Loucy (cell line): Measurements from ENCODE around the gene ABCC8.

Source experiments
- H2AFZ ChIP-seq: fragments of 200-600 bp; sonication (generic); 2 replicates; pipeline ENCODE4 v1.6.0; 2016; ENCODE audit warnings: antibody characterized with exemption, mild to moderate bottlenecking, low read length, moderate library complexity
- H3F3A ChIP-seq: fragments of 200-600 bp; 2 replicates; pipeline ENCODE4 v1.6.0; 2016; ENCODE audit warnings: antibody characterized with exemption, low read depth, mild to moderate bottlenecking
- H3K27me3 ChIP-seq: fragments of 200-600 bp; sonication (generic); 2 replicates; pipeline ENCODE4 v1.6.1; 2014; ENCODE audit warnings: low read length, mild to moderate bottlenecking; ENCODE audit not compliant: insufficient read depth, poor library complexity, severe bottlenecking
- H3K36me3 ChIP-seq: fragments of 200-600 bp; sonication (generic); 2 replicates; pipeline ENCODE4 v1.6.1; 2016; ENCODE audit warnings: low read length; ENCODE audit not compliant: insufficient read depth
- H3K4me1 ChIP-seq: fragments of 200-600 bp; sonication (generic); 2 replicates; pipeline ENCODE4 v1.5.1; 2014; ENCODE audit warnings: low read length, mild to moderate bottlenecking; ENCODE audit not compliant: insufficient read depth, poor library complexity, severe bottlenecking
- H3K4me2 ChIP-seq: fragments of 200-600 bp; sonication (generic); 2 replicates; pipeline ENCODE4 v1.6.0; 2014; ENCODE audit warnings: antibody characterized with exemption, low read length, low read depth, mild to moderate bottlenecking; ENCODE audit not compliant: poor library complexity, severe bottlenecking
- H3K4me3 ChIP-seq: fragments of 200-600 bp; sonication (generic); 2 replicates; pipeline ENCODE4 v1.5.1; 2014; ENCODE audit warnings: low read length, mild to moderate bottlenecking, mixed read lengths; ENCODE audit not compliant: poor library complexity, severe bottlenecking
- H3K79me2 ChIP-seq: fragments of 200-600 bp; sonication (generic); 2 replicates; pipeline ENCODE4 v1.6.1; 2014; ENCODE audit warnings: low read length; ENCODE audit not compliant: insufficient read depth
- H3K9ac ChIP-seq: fragments of 200-600 bp; sonication (generic); 2 replicates; pipeline ENCODE4 v1.6.0; 2014; ENCODE audit warnings: mild to moderate bottlenecking, low read depth, low read length, moderate library complexity; ENCODE audit not compliant: poor library complexity, severe bottlenecking
- H3K9me2 ChIP-seq: fragments of 200-600 bp; sonication (generic); replicated peaks from 2 replicates; pipeline ENCODE4 v1.6.1; 2016; ENCODE audit warnings: low read depth, low read length, mixed read lengths
- H3K9me3 ChIP-seq: fragments of 200-600 bp; sonication (generic); 2 replicates; pipeline ENCODE4 v1.6.1; 2014; ENCODE audit warnings: mild to moderate bottlenecking, antibody characterized with exemption, low read length, low read depth; ENCODE audit not compliant: insufficient read depth
- H4K20me1 ChIP-seq: fragments of 200-600 bp; sonication (generic); 2 replicates; pipeline ENCODE4 v1.6.0; 2014; ENCODE audit warnings: antibody characterized with exemption, low read length, mild to moderate bottlenecking; ENCODE audit not compliant: insufficient read depth, poor library complexity, severe bottlenecking
- CTCF ChIP-seq: fragments of 200-600 bp; sonication (generic); conservative IDR thresholded peaks from 2 replicates; pipeline ENCODE4 v1.5.1; 2014; ENCODE audit warnings: mild to moderate bottlenecking, antibody characterized with exemption, low read length
- EZH2phosphoT487 ChIP-seq: fragments of 200-600 bp; IDR thresholded peaks from 2 replicates; pipeline ENCODE4 v1.6.1; 2018; ENCODE audit warnings: antibody characterized with exemption, mild to moderate bottlenecking, moderate library complexity, borderline replicate concordance

Gene ABCC8

GRCh38 chr11:17468122-17468521 lies 8.5 kb downstream of the ABCC8 start:
- Histone ChIP-seq H2AFZ (no peak overlapping the region), H3K9me2 (no peaks in the 10 kb centered on the region), H3K4me2 (no peak overlapping the region), H3K27me3 (no peaks in the 10 kb centered on the region), H3K4me1 (no peaks in the 10 kb centered on the region), H3K4me3 (no peak overlapping the region), H3K36me3 (no peaks in the 10 kb centered on the region), H3K9ac (no peak overlapping the region), H3K79me2 (no peaks in the 10 kb centered on the region), H3K9me3 (no peaks in the 10 kb centered on the region), H3F3A (no peaks in the 10 kb centered on the region), H4K20me1 (no peaks in the 10 kb centered on the region)
- TF ChIP-seq EZH2phosphoT487 = no peak
- no peak for TF ChIP-seq CTCF

DNA sequence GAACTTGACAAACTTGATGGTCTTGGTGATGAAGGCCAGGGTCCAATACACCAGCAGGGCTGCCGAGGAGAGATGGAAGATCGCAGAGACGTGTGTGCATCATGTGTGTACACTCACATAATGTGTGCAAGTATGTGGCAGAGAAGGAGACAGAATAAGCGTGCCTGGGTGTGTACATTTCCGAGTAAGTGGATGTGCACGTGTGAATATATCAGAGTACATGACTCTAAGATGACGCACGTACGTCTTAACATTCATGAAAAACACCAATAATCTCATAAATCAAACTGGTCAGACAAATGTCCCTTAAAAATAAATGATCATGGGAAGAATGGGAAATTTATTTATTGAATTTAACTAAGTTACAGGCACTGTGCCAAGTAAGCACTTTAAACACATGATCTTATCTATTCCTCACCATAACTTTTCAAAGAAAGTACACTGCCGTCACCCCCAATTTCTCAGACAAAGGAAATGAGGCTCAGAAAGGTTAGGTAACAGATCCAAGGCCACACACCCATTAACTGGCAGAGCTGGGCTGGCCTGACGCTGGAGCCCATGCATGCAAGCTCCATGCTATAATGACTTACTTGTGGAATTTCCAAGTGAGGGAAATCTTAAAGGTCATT lies 13.0 kb downstream of the ABCC8 start:
- Histone ChIP-seq H2AFZ (no peak overlapping the region), H3K9me2 (no peaks in the 10 kb centered on the region), H3K79me2 (no peaks in the 10 kb centered on the region), H3K27me3 (no peaks in the 10 kb centered on the region), H3K4me3 (no peak overlapping the region), H3K4me1 (no peaks in the 10 kb centered on the region), H3K9ac (no peak overlapping the region), H3K9me3 (no peaks in the 10 kb centered on the region), H4K20me1 (no peaks in the 10 kb centered on the region), H3K4me2 (no peak overlapping the region), H3F3A (no peaks in the 10 kb centered on the region), H3K36me3 (no peaks in the 10 kb centered on the region)
- TF ChIP-seq CTCF (no peak), EZH2phosphoT487 (no peak)

DNA sequence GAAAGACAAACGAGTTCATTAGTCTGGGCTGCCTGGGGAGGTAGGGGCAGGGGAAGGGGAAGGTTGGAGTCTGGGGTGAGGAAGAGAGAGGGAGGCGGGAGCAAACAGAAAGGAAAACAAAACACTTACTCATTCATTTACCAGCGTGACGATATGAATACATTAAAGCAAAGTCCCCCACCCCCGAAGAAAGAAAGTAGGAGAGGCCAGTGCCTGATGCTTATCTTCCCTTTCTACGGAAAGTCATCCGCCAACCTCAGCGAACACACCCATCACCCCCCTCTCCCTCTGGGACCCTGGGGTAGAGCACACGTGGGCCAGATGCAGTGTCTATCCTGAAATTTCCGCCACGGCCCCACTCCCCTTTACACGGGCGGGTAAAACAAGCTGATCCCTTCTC lies 13.7 kb downstream of the ABCC8 start:
- Histone ChIP-seq H3K4me1 (no peaks in the 10 kb centered on the region), H2AFZ (no peak overlapping the region), H3K9me2 (no peaks in the 10 kb centered on the region), H3K4me3 (no peak overlapping the region), H3K9me3 (no peaks in the 10 kb centered on the region), H3F3A (no peaks in the 10 kb centered on the region), H3K9ac (no peak overlapping the region), H4K20me1 (no peaks in the 10 kb centered on the region), H3K36me3 (no peaks in the 10 kb centered on the region), H3K4me2 (no peak overlapping the region), H3K27me3 (no peaks in the 10 kb centered on the region), H3K79me2 (no peaks in the 10 kb centered on the region)
- no peak for TF ChIP-seq CTCF
- no peak for TF ChIP-seq EZH2phosphoT487
